Trophoblast cell (in vitro differentiated cells and primary cell): ENCODE data around the gene LMO3.

ENCODE experiments used
- DNase-seq, 2 donors: peaks; one replicate each; pipeline ENCODE4 v3.0.0-alpha.2; 2016
- H2AFZ ChIP-seq: 2 replicates; pipeline ENCODE4 v1.6.1; 2013; ENCODE audit warnings: low read length, moderate library complexity, mild to moderate bottlenecking; ENCODE audit not compliant: insufficient read depth, poor library complexity
- H2AK5ac ChIP-seq: 2 replicates; pipeline ENCODE4 v1.6.1; 2013; ENCODE audit warnings: mild to moderate bottlenecking, low read length
- H2BK120ac ChIP-seq: 2 replicates; pipeline ENCODE4 v1.6.1; 2013; ENCODE audit warnings: low read length, mild to moderate bottlenecking, moderate library complexity; ENCODE audit not compliant: insufficient read depth, poor library complexity
- H2BK12ac ChIP-seq: 2 replicates; pipeline ENCODE4 v1.6.1; 2013; ENCODE audit warnings: mild to moderate bottlenecking, low read length, moderate library complexity
- H2BK5ac ChIP-seq: 2 replicates; pipeline ENCODE4 v1.6.1; 2013; ENCODE audit warnings: low read length, low read depth, moderate library complexity, mild to moderate bottlenecking; ENCODE audit not compliant: poor library complexity
- H3K14ac ChIP-seq: 2 replicates; pipeline ENCODE4 v1.6.1; 2013; ENCODE audit warnings: mild to moderate bottlenecking, low read length
- H3K18ac ChIP-seq: 2 replicates; pipeline ENCODE4 v1.6.1; 2013; ENCODE audit warnings: mild to moderate bottlenecking, low read length
- H3K23ac ChIP-seq: 2 replicates; pipeline ENCODE4 v1.6.1; 2013; ENCODE audit warnings: low read length
- H3K27ac ChIP-seq: 2 replicates; pipeline ENCODE4 v1.5.1; 2013; ENCODE audit warnings: low read depth, mild to moderate bottlenecking, inconsistent platforms, low read length, moderate library complexity
- H3K27me3 ChIP-seq: 2 replicates; pipeline ENCODE4 v1.6.1; 2013; ENCODE audit warnings: inconsistent platforms, mild to moderate bottlenecking, low read length, moderate library complexity; ENCODE audit not compliant: insufficient read depth
- H3K36me3 ChIP-seq, 2 experiments: 1 replicate in 1 of 2; 2 replicates in 1 of 2; pipeline ENCODE4 v1.6.1; 2013; ENCODE audit warnings: low read length in 2 of 2, mild to moderate bottlenecking in 2 of 2, moderate library complexity in 1 of 2; ENCODE audit not compliant: insufficient read depth in 2 of 2, control insufficient read depth in 1 of 2
- H3K4ac ChIP-seq: 2 replicates; pipeline ENCODE4 v1.6.1; 2013; ENCODE audit warnings: low read depth, mild to moderate bottlenecking, low read length, moderate library complexity
- H3K4me1 ChIP-seq, 2 experiments: 1 replicate in 1 of 2; 2 replicates in 1 of 2; pipeline ENCODE4 v1.6.1; 2013; ENCODE audit warnings: low read length in 2 of 2, mild to moderate bottlenecking in 2 of 2, moderate library complexity in 1 of 2; ENCODE audit not compliant: insufficient read depth in 2 of 2, control insufficient read depth in 1 of 2
- H3K4me2 ChIP-seq: 2 replicates; pipeline ENCODE4 v1.6.1; 2013; ENCODE audit warnings: inconsistent platforms, mild to moderate bottlenecking, low read length, moderate library complexity
- H3K4me3 ChIP-seq: 2 replicates; pipeline ENCODE4 v1.5.1; 2013; ENCODE audit warnings: mild to moderate bottlenecking, low read depth, low read length, inconsistent platforms
- H3K79me1 ChIP-seq: one replicate; pipeline ENCODE4 v1.6.1; 2013; ENCODE audit warnings: low read length
- H3K79me2 ChIP-seq: 2 replicates; pipeline ENCODE4 v1.6.1; 2013; ENCODE audit warnings: low read length, mild to moderate bottlenecking; ENCODE audit not compliant: control insufficient read depth, insufficient read depth, poor library complexity
- H3K9ac ChIP-seq: 2 replicates; pipeline ENCODE4 v1.6.1; 2013; ENCODE audit warnings: mild to moderate bottlenecking, low read length
- H3K9me3 ChIP-seq: 2 replicates; pipeline ENCODE4 v1.6.1; 2013; ENCODE audit warnings: low read depth, mild to moderate bottlenecking, control low read depth, inconsistent platforms, low read length; ENCODE audit not compliant: insufficient read depth
- H4K12ac ChIP-seq: 2 replicates; pipeline ENCODE4 v1.6.1; 2013; ENCODE audit warnings: low read depth, mild to moderate bottlenecking, low read length, moderate library complexity
- H4K8ac ChIP-seq: 2 replicates; pipeline ENCODE4 v1.6.1; 2013; ENCODE audit warnings: low read depth, mild to moderate bottlenecking, low read length, moderate library complexity
- H4K91ac ChIP-seq: one replicate; pipeline ENCODE4 v1.6.1; 2013; ENCODE audit warnings: low read depth, mild to moderate bottlenecking, low read length, moderate library complexity
- WGBS: extraction: QIAGEN DNeasy Blood & Tissue Kit; methylation state at CpG from one replicate; pipeline ENCODE4 v1.1.7; 2013; ENCODE audit warnings: missing lambda C conversion rate; ENCODE audit not compliant: insufficient read length, insufficient coverage; ENCODE audit errors: extremely low coverage; 5-methylcytosine and 5-hydroxymethylcytosine counted together

LMO3 gene

GRCh38 chr12:16586350-16587109 is 19.4 kb downstream of the LMO3 start:
- no peak overlapping the region for H2BK120ac ChIP-seq
- H3K9ac ChIP-seq, result no peak overlapping the region
- DNase-seq, result no peak
- H4K12ac ChIP-seq, result no peak overlapping the region
- H3K18ac ChIP-seq, result no peak overlapping the region
- H3K23ac ChIP-seq, result no peak overlapping the region
- no peaks in the 10 kb centered on the region for H3K4me1 ChIP-seq
- H4K8ac ChIP-seq, result no peak overlapping the region
- no peak overlapping the region for H2AFZ ChIP-seq
- no peak overlapping the region for H4K91ac ChIP-seq
- H3K4ac ChIP-seq, result no peak overlapping the region
- H3K4me2 ChIP-seq, result no peak overlapping the region
- H3K27me3 ChIP-seq, result no peaks in the 10 kb centered on the region
- H2AK5ac ChIP-seq, result no peak overlapping the region
- no CpG with 5 or more reads among the region's 8 CpGs for WGBS
- H2BK12ac ChIP-seq, result no peak overlapping the region
- no peaks in the 10 kb centered on the region for H3K36me3 ChIP-seq
- no peaks in the 10 kb centered on the region for H3K79me1 ChIP-seq
- no peaks in the 10 kb centered on the region for H3K9me3 ChIP-seq
- no peak overlapping the region for H3K27ac ChIP-seq
- H3K79me2 ChIP-seq, result no peaks in the 10 kb centered on the region
- H2BK5ac ChIP-seq, result no peak overlapping the region
- no peak overlapping the region for H3K14ac ChIP-seq
- no peak overlapping the region for H3K4me3 ChIP-seq

GRCh38 chr12:16585781-16586180 is 20.2 kb downstream of the LMO3 start:
- H2AK5ac ChIP-seq, result no peak overlapping the region
- no peak overlapping the region for H3K23ac ChIP-seq
- no peak overlapping the region for H2BK5ac ChIP-seq
- H3K36me3 ChIP-seq, result no peaks in the 10 kb centered on the region
- no peaks in the 10 kb centered on the region for H3K27me3 ChIP-seq
- no peak overlapping the region for H2AFZ ChIP-seq
- no peak overlapping the region for H4K91ac ChIP-seq
- no peak overlapping the region for H4K12ac ChIP-seq
- DNase-seq, result no peak
- no peak overlapping the region for H3K4me2 ChIP-seq
- H3K9ac ChIP-seq, result no peak overlapping the region
- H3K79me2 ChIP-seq, result no peaks in the 10 kb centered on the region
- H2BK120ac ChIP-seq, result no peak overlapping the region
- H3K4ac ChIP-seq, result no peak overlapping the region
- no peak overlapping the region for H3K14ac ChIP-seq
- no peaks in the 10 kb centered on the region for H3K4me1 ChIP-seq
- no peak overlapping the region for H4K8ac ChIP-seq
- no CpG with 5 or more reads among the region's 2 CpGs for WGBS
- H3K79me1 ChIP-seq, result no peaks in the 10 kb centered on the region
- H3K9me3 ChIP-seq, result no peaks in the 10 kb centered on the region
- H3K27ac ChIP-seq, result no peak overlapping the region
- H3K18ac ChIP-seq, result no peak overlapping the region
- H3K4me3 ChIP-seq, result no peak overlapping the region
- no peak overlapping the region for H2BK12ac ChIP-seq

GRCh38 chr12:16583969-16584745 is 21.8 kb downstream of the LMO3 start:
- WGBS, result 100% methylated on average over 1 of the region's 4 CpGs
- H2BK5ac ChIP-seq, result no peak overlapping the region
- no peak overlapping the region for H3K23ac ChIP-seq
- H3K79me1 ChIP-seq, result no peaks in the 10 kb centered on the region
- H2BK120ac ChIP-seq, result no peak overlapping the region
- no peak overlapping the region for H4K12ac ChIP-seq
- H3K4ac ChIP-seq, result no peak overlapping the region
- H3K27me3 ChIP-seq, result no peaks in the 10 kb centered on the region
- H4K91ac ChIP-seq, result no peak overlapping the region
- H3K4me1 ChIP-seq, result no peaks in the 10 kb centered on the region
- no peaks in the 10 kb centered on the region for H3K79me2 ChIP-seq
- H3K4me2 ChIP-seq, result no peak overlapping the region
- H2AK5ac ChIP-seq, result no peak overlapping the region
- no peak overlapping the region for H4K8ac ChIP-seq
- peak in 1 of 2 donors; percentile 45 for DNase-seq
- H3K27ac ChIP-seq, result no peak overlapping the region
- H3K14ac ChIP-seq, result no peak overlapping the region
- H3K9ac ChIP-seq, result no peak overlapping the region
- H2AFZ ChIP-seq, result no peak overlapping the region
- no peak overlapping the region for H3K4me3 ChIP-seq
- no peak overlapping the region for H3K18ac ChIP-seq
- H3K9me3 ChIP-seq, result no peaks in the 10 kb centered on the region
- H3K36me3 ChIP-seq, result no peaks in the 10 kb centered on the region
- no peak overlapping the region for H2BK12ac ChIP-seq

GRCh38 chr12:16581416-16581815 is 24.5 kb downstream of the LMO3 start:
- Histone ChIP-seq H3K9ac (no peak overlapping the region), H3K4ac (no peak overlapping the region), H2AK5ac (no peak overlapping the region), H3K27ac (no peak overlapping the region), H2AFZ (no peak overlapping the region), H3K79me2 (no peaks in the 10 kb centered on the region), H3K18ac (no peak overlapping the region), H3K79me1 (no peaks in the 10 kb centered on the region), H3K14ac (no peak overlapping the region), H3K4me3 (no peak overlapping the region), H4K8ac (no peak overlapping the region), H2BK5ac (no peak overlapping the region), H3K36me3 (no peaks in the 10 kb centered on the region), H3K27me3 (no peaks in the 10 kb centered on the region), H2BK120ac (no peak overlapping the region), H4K12ac (no peak overlapping the region), H3K4me2 (no peak overlapping the region), H3K23ac (no peak overlapping the region), H3K4me1 (no peaks in the 10 kb centered on the region), H2BK12ac (no peak overlapping the region), H3K9me3 (no peaks in the 10 kb centered on the region), H4K91ac (no peak overlapping the region)
- peak in 1 of 2 donors; percentile 67 for DNase-seq
